ENCODE results near the gene IGSF3.

- TF ChIP-seq, protein P1, sequence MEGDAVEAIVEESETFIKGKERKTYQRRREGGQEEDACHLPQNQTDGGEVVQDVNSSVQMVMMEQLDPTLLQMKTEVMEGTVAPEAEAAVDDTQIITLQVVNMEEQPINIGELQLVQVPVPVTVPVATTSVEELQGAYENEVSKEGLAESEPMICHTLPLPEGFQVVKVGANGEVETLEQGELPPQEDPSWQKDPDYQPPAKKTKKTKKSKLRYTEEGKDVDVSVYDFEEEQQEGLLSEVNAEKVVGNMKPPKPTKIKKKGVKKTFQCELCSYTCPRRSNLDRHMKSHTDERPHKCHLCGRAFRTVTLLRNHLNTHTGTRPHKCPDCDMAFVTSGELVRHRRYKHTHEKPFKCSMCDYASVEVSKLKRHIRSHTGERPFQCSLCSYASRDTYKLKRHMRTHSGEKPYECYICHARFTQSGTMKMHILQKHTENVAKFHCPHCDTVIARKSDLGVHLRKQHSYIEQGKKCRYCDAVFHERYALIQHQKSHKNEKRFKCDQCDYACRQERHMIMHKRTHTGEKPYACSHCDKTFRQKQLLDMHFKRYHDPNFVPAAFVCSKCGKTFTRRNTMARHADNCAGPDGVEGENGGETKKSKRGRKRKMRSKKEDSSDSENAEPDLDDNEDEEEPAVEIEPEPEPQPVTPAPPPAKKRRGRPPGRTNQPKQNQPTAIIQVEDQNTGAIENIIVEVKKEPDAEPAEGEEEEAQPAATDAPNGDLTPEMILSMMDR (conservative IDR thresholded peaks at IDR 0.05), result no peak
- no peak for TF ChIP-seq EZH2 (IDR thresholded peaks at IDR 0.05; ENCODE audit: low read depth)
These were observed 36.7 kb upstream of the IGSF3 start for GRCh38 chr1:116704278-116704677.
